ENCODE data around the gene EIF3K.
A peak's percentile ranks its signal among the peaks of the same experiment; 100 is the strongest.

Gene EIF3K

DNA sequence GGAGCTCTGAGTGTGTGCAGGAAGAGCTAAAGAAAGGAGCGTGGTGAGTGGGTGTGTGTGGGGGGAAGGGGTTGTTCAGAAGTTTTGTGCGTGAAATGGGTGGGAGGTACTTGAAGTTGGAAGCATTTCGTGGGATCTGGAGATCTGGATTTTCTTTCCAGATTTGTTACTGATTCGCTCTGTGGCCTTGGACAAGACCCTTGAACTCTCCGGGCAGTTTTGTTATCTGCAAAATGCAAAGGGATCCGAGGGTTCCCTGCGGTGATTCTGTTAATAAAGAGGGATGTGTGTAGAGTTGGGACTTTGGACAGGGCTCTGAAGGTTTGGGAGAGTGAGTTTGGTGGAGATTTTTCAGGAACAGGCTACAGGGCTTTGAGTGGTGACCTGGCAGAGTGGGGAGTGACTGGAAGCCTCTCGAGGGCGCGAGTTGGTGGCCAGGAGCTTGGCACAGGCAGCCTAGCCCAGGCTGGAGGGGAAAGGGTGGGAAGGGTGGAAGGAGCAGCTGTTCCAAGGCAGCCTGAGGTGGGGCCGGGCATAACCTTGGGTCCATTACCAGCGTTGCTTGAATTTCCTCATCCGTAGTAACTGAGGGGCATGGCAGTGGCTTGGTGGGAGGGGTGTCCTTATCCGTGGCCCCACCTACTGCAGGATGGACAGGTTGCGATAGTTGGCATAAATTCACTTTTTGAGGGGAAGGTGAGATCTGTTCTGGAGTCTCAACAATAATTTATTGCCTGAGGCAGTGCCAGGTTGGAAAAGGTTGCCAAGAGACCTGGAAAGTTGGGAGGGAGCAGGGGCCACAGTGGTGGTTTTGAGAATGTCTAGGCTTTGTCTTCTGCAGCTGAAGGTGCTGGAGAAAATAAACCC is 30.6 kb downstream of the EIF3K start:
- H3K27me3 ChIP-seq (ENCODE audit: insufficient read depth, low read length): no peaks in the 10 kb centered on the region
- H3K27ac ChIP-seq (ENCODE audit: low read depth, low read length): peak overlapping the region; percentile 91
- H3K4me1 ChIP-seq (ENCODE audit: control insufficient read depth, insufficient read depth, low read length, unreplicated experiment): peaks cover 42% of the 10 kb centered on the region
- H2AFZ ChIP-seq (ENCODE audit: low read length, unreplicated experiment): no peak overlapping the region
- peak overlapping the region; percentile 82 for H3K4me3 ChIP-seq (ENCODE audit: low read depth, low read length)
- peaks cover 3% of the 10 kb centered on the region; the same call in 1 of the 2 replicates for H3K36me3 ChIP-seq (ENCODE audit: insufficient read depth, low read length)
- H3K79me2 ChIP-seq (ENCODE audit: control insufficient read depth, insufficient read depth, low read length, unreplicated experiment): peaks cover 63% of the 10 kb centered on the region

DNA sequence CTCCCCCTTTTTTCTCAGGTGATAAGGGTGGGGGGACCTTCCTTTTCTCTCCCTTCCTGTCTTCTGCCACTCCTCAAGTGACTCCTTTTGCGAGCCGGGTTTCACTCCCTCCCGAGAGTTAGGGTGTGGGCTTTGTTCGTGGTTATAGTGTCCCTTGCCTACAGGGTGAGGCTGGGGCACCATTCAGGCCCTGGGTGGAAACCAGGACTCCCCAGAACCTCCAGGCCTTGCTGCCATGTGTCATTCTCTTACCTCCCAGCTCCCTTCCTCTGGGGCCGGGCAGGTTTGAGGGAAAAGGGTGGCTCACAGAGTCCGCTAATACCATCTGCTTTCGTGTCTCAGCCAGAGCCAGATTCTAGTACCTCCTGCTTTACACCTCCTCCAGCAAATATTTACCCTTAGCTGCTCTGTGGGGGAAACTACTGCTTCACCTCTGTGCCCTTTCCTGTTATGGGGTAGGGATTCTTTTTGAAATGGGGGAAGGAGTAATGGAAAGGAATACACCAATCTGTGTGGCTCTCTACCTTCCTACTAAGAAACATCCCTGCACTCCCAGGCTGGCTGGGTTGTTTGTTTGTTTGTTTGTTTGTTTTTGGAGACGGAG is 31.3 kb downstream of the EIF3K start:
- Histone ChIP-seq H3K36me3 (ENCODE audit: insufficient read depth, low read length) (peaks cover 7% of the 10 kb centered on the region; the same call in 1 of the 2 replicates), H2AFZ (ENCODE audit: low read length, unreplicated experiment) (no peak overlapping the region), H3K4me3 (ENCODE audit: low read depth, low read length) (peak overlapping the region; percentile 82), H3K79me2 (ENCODE audit: control insufficient read depth, insufficient read depth, low read length, unreplicated experiment) (peaks cover 70% of the 10 kb centered on the region), H3K27me3 (ENCODE audit: insufficient read depth, low read length) (no peaks in the 10 kb centered on the region), H3K4me1 (ENCODE audit: control insufficient read depth, insufficient read depth, low read length, unreplicated experiment) (peaks cover 49% of the 10 kb centered on the region), H3K27ac (ENCODE audit: low read depth, low read length) (peak overlapping the region; percentile 91)

- H3K27ac ChIP-seq (ENCODE audit: low read depth, low read length): peak overlapping the region; percentile 91
- peaks cover 7% of the 10 kb centered on the region; the same call in 1 of the 2 replicates for H3K36me3 ChIP-seq (ENCODE audit: insufficient read depth, low read length)
- peaks cover 57% of the 10 kb centered on the region for H3K4me1 ChIP-seq (ENCODE audit: control insufficient read depth, insufficient read depth, low read length, unreplicated experiment)
- H3K79me2 ChIP-seq (ENCODE audit: control insufficient read depth, insufficient read depth, low read length, unreplicated experiment): peaks cover 78% of the 10 kb centered on the region
- no peak overlapping the region for H2AFZ ChIP-seq (ENCODE audit: low read length, unreplicated experiment)
- no peaks in the 10 kb centered on the region for H3K27me3 ChIP-seq (ENCODE audit: insufficient read depth, low read length)
- H3K4me3 ChIP-seq (ENCODE audit: low read depth, low read length): peak overlapping the region; percentile 82
Measured at GRCh38 chr19:38650911-38651584, 32.1 kb downstream of the EIF3K start.

DNA sequence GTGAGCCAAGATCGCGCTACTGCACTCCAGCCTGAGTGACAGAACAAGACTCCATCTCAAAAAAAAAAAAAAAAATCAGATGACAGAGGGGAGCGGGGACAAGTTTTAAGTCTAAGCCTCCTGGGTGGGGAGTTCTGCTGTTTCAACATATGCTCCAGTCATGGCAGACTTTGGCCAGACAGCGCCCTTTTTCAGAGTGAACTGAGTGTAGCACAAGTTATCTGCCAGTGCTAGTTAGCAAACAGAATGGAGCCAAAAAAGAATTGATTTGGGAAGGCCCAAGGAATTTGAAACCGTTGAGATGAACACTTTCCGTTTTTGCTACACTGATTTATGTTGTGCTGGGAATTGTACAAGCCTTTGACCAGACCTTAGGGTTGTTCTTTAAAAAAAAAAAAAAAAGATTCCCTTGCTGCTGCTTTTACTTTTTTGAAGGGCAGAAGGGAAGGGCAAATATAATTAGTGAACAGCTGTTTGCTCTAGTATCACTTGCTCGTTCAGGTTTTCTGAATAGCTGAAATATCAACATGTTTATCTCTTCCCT is 34.1 kb downstream of the EIF3K start:
- peak overlapping the region; percentile 91 for H3K27ac ChIP-seq (ENCODE audit: low read depth, low read length)
- H3K27me3 ChIP-seq (ENCODE audit: insufficient read depth, low read length): no peaks in the 10 kb centered on the region
- peak overlapping the region; percentile 41; the same call in 1 of the 2 replicates for H3K4me3 ChIP-seq (ENCODE audit: low read depth, low read length)
- no peak overlapping the region for H2AFZ ChIP-seq (ENCODE audit: low read length, unreplicated experiment)
- peaks cover 92% of the 10 kb centered on the region for H3K79me2 ChIP-seq (ENCODE audit: control insufficient read depth, insufficient read depth, low read length, unreplicated experiment)
- peaks cover 11% of the 10 kb centered on the region; the same call in 1 of the 2 replicates for H3K36me3 ChIP-seq (ENCODE audit: insufficient read depth, low read length)
- H3K4me1 ChIP-seq (ENCODE audit: control insufficient read depth, insufficient read depth, low read length, unreplicated experiment): peaks cover 77% of the 10 kb centered on the region

GRCh38 chr19:38654628-38655055 is 35.7 kb downstream of the EIF3K start:
- Histone ChIP-seq H2AFZ (ENCODE audit: low read length, unreplicated experiment) (no peak overlapping the region), H3K27me3 (ENCODE audit: insufficient read depth, low read length) (no peaks in the 10 kb centered on the region)

GRCh38 chr19:38655148-38655824 is 36.3 kb downstream of the EIF3K start:
- peak overlapping the region; percentile 100 for H3K27ac ChIP-seq (ENCODE audit: low read depth, low read length)

More at GRCh38 chr19:38654628-38655055, 35.7 kb downstream of the EIF3K start:
- Histone ChIP-seq H3K36me3 (ENCODE audit: insufficient read depth, low read length) (peaks cover 8% of the 10 kb centered on the region; the same call in 1 of the 2 replicates), H3K4me1 (ENCODE audit: control insufficient read depth, insufficient read depth, low read length, unreplicated experiment) (peaks cover 84% of the 10 kb centered on the region), H3K27ac (ENCODE audit: low read depth, low read length) (peak overlapping the region; percentile 100; the same call in 1 of the 2 replicates), H3K79me2 (ENCODE audit: control insufficient read depth, insufficient read depth, low read length, unreplicated experiment) (peaks cover 84% of the 10 kb centered on the region), H3K4me3 (ENCODE audit: low read depth, low read length) (no peak overlapping the region)

DNA sequence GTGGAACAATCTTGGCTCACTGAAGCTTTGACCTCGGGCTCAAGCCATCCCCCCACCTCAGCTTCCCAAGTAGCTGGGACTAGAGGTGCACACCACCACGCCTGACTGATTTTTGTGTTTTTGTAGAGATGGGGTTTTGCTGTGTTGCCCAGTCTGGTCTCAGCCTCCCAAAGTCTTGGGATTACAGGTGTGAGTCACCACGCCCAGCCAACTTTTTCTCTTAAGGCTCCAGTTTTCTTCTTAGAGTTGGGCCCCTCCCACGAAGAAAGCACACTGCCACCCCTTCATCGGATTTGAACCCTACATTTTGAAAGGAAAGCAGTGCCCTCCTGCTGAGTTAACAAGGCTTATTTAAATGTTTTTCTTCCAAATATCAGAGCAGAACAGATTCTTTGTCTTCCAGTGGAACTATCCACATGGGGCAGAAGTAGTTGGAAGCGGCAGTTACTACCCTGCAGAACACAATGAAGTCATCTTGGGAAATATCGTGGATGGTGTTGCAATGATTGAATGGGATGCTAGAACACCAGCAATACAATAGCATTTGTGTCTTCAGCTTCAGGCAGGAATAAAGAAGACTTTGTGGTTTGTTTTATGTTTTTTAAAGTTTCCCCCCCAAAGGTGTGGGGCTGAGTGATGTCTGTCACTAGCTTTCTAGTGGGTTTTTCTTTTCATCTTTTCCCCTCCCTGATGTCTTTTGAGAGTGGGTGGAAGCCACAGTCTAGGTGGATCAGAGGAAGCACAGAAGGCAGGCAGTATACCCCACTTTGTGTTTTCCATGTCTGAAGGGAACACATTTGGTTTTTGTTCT is 37.4 kb downstream of the EIF3K start:
- H3K4me3 ChIP-seq (ENCODE audit: low read depth, low read length): no peak overlapping the region

More at GRCh38 chr19:38655148-38655824, 36.3 kb downstream of the EIF3K start:
- peaks cover 82% of the 10 kb centered on the region for H3K79me2 ChIP-seq (ENCODE audit: control insufficient read depth, insufficient read depth, low read length, unreplicated experiment)
- no peak overlapping the region for H2AFZ ChIP-seq (ENCODE audit: low read length, unreplicated experiment)
- peaks cover 84% of the 10 kb centered on the region for H3K4me1 ChIP-seq (ENCODE audit: control insufficient read depth, insufficient read depth, low read length, unreplicated experiment)
- H3K4me3 ChIP-seq (ENCODE audit: low read depth, low read length): no peak overlapping the region
- H3K36me3 ChIP-seq (ENCODE audit: insufficient read depth, low read length): peaks cover 8% of the 10 kb centered on the region; the same call in 1 of the 2 replicates
- no peaks in the 10 kb centered on the region for H3K27me3 ChIP-seq (ENCODE audit: insufficient read depth, low read length)

DNA sequence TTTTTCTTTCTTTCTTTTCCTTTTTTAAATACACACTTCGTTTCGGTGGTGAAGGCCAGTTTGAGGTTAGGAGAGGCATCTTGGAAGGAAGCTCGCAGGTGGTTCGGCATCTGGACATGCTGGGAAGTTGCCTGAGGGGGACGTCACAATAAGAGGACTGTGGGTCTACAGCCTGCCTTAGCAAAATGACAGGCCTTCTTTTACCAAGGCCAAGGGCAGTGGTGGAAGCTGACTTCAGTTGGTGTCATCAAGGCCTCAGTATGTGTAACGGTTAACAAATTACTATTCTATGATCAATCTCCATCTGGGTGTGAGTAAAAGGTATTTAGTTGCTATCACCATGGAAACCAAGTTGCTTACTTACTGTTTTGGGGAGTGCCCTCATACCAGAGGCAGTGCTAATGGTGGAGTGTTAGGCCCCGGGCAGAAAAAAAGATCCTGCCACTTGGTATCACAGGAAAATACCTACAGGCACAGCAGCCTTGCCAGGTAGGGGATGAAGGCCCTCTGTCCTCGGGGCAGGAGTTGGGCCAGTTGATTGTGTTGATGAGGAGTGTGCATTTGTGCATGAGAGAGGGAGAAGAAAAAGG is 38.7 kb downstream of the EIF3K start:
- Histone ChIP-seq H3K27me3 (ENCODE audit: insufficient read depth, low read length) (no peaks in the 10 kb centered on the region), H3K4me1 (ENCODE audit: control insufficient read depth, insufficient read depth, low read length, unreplicated experiment) (peaks cover 74% of the 10 kb centered on the region), H2AFZ (ENCODE audit: low read length, unreplicated experiment) (no peak overlapping the region), H3K27ac (ENCODE audit: low read depth, low read length) (peak overlapping the region; percentile 100), H3K79me2 (ENCODE audit: control insufficient read depth, insufficient read depth, low read length, unreplicated experiment) (peaks cover 87% of the 10 kb centered on the region), H3K36me3 (ENCODE audit: insufficient read depth, low read length) (peaks cover 14% of the 10 kb centered on the region; the same call in 1 of the 2 replicates), H3K4me3 (ENCODE audit: low read depth, low read length) (peak overlapping the region; percentile 58)

More for the DNA sequence above, 37.4 kb downstream of the EIF3K start:
- Histone ChIP-seq H3K36me3 (ENCODE audit: insufficient read depth, low read length) (peaks cover 12% of the 10 kb centered on the region; the same call in 1 of the 2 replicates), H2AFZ (ENCODE audit: low read length, unreplicated experiment) (no peak overlapping the region), H3K27me3 (ENCODE audit: insufficient read depth, low read length) (no peaks in the 10 kb centered on the region), H3K4me1 (ENCODE audit: control insufficient read depth, insufficient read depth, low read length, unreplicated experiment) (peaks cover 87% of the 10 kb centered on the region), H3K27ac (ENCODE audit: low read depth, low read length) (peak overlapping the region; percentile 100), H3K79me2 (ENCODE audit: control insufficient read depth, insufficient read depth, low read length, unreplicated experiment) (peaks cover 88% of the 10 kb centered on the region)

Data from ACC112 (cell line).